22Rv1 (cell line): Measurements from ENCODE around the gene KCMF1.

Experiments
- H3K27ac ChIP-seq: fragments of 450-650 bp; 2 replicates; pipeline ENCODE4 v1.5.1; 2017
- CTCF ChIP-seq: fragments of 450-650 bp; IDR thresholded peaks from 2 replicates; pipeline ENCODE4 v1.5.1; 2017; ENCODE audit warnings: mild to moderate bottlenecking
- ZFX ChIP-seq: fragments of 450-650 bp; IDR thresholded peaks from 2 replicates; pipeline ENCODE4 v1.6.1; 2017; ENCODE audit warnings: antibody characterized with exemption, borderline replicate concordance

KCMF1 gene

GRCh38 chr2:84989927-84990326 is 19.0 kb downstream of the KCMF1 start:
- H3K27ac ChIP-seq, result peak overlapping the region; percentile 99
- no peak for TF ChIP-seq CTCF
- no peak for TF ChIP-seq ZFX

- H3K27ac ChIP-seq, result peak overlapping the region; percentile 99
- TF ChIP-seq ZFX, result no peak
- TF ChIP-seq CTCF, result no peak
Observed at GRCh38 chr2:84991404-84992160, 20.6 kb downstream of the KCMF1 start.

- H3K27ac ChIP-seq, result peak overlapping the region; percentile 99
- no peak for TF ChIP-seq CTCF
- TF ChIP-seq ZFX, result no peak
Observed at GRCh38 chr2:84995826-84996225, 24.9 kb downstream of the KCMF1 start.

GRCh38 chr2:84996909-84997308 is 25.9 kb downstream of the KCMF1 start:
- TF ChIP-seq ZFX (no peak), CTCF (no peak)
- H3K27ac ChIP-seq, result peak overlapping the region; percentile 99

GRCh38 chr2:84999553-84999955 is 28.6 kb downstream of the KCMF1 start:
- peak overlapping the region; percentile 19; the same call in 1 of the 2 replicates for H3K27ac ChIP-seq
- TF ChIP-seq CTCF (no peak), ZFX (no peak)

GRCh38 chr2:85001595-85001994 is 30.6 kb downstream of the KCMF1 start:
- TF ChIP-seq CTCF (no peak), ZFX (no peak)
- H3K27ac ChIP-seq, result peak overlapping the region; percentile 19; the same call in 1 of the 2 replicates

GRCh38 chr2:85002534-85002933 is 31.6 kb downstream of the KCMF1 start:
- H3K27ac ChIP-seq, result peak overlapping the region; percentile 19; the same call in 1 of the 2 replicates
- TF ChIP-seq CTCF (no peak), ZFX (no peak)
